Fibroblast of lung (primary cell): Measurements from ENCODE around the gene F13A1.

ENCODE experiments used
- EZH2 ChIP-seq: IDR thresholded peaks from 2 replicates; pipeline ENCODE4 v1.5.1; 2012; ENCODE audit warnings: low read length, control low read depth, mild to moderate bottlenecking; ENCODE audit errors: missing control alignments
- TF ChIP-seq, protein P1 (sequence below), 2 donors: IDR thresholded peaks in 1 of 2; conservative IDR thresholded peaks in 1 of 2; 1 replicate in 1 of 2; 2 replicates in 1 of 2; pipeline ENCODE4 v1.5.1; 2011 to 2012; ENCODE audit warnings: low read length in 2 of 2, control low read depth in 1 of 2, inconsistent platforms in 1 of 2, low read depth in 1 of 2, mild to moderate bottlenecking in 1 of 2

DNA sequence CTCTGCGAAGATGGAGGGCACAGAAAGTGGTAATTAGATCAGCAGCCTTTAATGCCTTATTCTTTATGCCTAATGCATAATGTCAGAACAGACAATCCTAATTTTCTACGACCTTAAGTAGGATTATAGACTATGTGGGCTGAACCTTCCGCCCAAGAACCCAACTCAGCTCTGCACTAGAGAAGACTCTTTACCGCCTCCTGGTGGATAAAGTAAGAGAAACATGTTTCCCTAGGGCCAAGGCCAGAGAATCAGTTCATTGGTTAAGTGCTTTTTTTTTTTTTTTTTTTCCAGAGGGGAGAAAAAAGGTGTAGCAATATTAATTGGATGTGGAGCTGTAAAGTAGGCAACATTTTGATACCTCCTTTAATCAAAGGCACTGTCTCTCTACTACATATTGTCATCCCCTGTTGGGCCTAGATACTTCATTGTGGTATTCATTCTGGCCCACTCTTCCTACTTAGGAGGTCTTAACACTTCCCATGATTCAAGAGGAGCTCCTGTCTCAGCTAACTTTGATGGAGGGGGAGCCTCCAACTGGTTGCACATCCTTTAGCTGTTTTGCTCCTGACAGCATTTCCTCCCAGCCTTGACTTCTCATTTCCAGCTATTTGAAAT, 188.9 kb downstream of the F13A1 start:
- TF ChIP-seq EZH2: no peak
- TF ChIP-seq, protein P1, sequence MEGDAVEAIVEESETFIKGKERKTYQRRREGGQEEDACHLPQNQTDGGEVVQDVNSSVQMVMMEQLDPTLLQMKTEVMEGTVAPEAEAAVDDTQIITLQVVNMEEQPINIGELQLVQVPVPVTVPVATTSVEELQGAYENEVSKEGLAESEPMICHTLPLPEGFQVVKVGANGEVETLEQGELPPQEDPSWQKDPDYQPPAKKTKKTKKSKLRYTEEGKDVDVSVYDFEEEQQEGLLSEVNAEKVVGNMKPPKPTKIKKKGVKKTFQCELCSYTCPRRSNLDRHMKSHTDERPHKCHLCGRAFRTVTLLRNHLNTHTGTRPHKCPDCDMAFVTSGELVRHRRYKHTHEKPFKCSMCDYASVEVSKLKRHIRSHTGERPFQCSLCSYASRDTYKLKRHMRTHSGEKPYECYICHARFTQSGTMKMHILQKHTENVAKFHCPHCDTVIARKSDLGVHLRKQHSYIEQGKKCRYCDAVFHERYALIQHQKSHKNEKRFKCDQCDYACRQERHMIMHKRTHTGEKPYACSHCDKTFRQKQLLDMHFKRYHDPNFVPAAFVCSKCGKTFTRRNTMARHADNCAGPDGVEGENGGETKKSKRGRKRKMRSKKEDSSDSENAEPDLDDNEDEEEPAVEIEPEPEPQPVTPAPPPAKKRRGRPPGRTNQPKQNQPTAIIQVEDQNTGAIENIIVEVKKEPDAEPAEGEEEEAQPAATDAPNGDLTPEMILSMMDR (conservative IDR thresholded peaks at IDR 0.05 in 1 of 2, IDR thresholded peaks at IDR 0.05 in 1 of 2; ENCODE audit: low read depth in 1 of 2, low read length in 2 of 2): peak; percentile 13 to 16
